Ishikawa (cell line): ENCODE results near the gene MARS1.

Source experiments
- CEBPB ChIP-seq: IDR thresholded peaks from 2 replicates; pipeline ENCODE4 v1.6.1; 2012
- CREB1 ChIP-seq: IDR thresholded peaks from 2 replicates; pipeline ENCODE4 v1.6.1; 2012; ENCODE audit warnings: low read depth
- EGR1 ChIP-seq: IDR thresholded peaks from 2 replicates; pipeline ENCODE4 v1.6.1; 2012
- EP300 ChIP-seq: IDR thresholded peaks from 2 replicates; pipeline ENCODE4 v1.6.1; 2012; ENCODE audit warnings: borderline replicate concordance
- FOXM1 ChIP-seq: IDR thresholded peaks from 2 replicates; pipeline ENCODE4 v1.6.1; 2012; ENCODE audit warnings: low read depth, borderline replicate concordance
- NFIC ChIP-seq: IDR thresholded peaks from 2 replicates; pipeline ENCODE4 v1.6.1; 2012
- RAD21 ChIP-seq: IDR thresholded peaks from 2 replicates; pipeline ENCODE4 v1.6.1; 2012; ENCODE audit warnings: low read depth
- YY1 ChIP-seq: IDR thresholded peaks from 2 replicates; pipeline ENCODE4 v1.6.1; 2012; ENCODE audit warnings: low read depth
- TF ChIP-seq, protein P1 (sequence below): IDR thresholded peaks from 2 replicates; pipeline ENCODE4 v1.6.1; 2012; ENCODE audit warnings: low read depth, mild to moderate bottlenecking

DNA sequence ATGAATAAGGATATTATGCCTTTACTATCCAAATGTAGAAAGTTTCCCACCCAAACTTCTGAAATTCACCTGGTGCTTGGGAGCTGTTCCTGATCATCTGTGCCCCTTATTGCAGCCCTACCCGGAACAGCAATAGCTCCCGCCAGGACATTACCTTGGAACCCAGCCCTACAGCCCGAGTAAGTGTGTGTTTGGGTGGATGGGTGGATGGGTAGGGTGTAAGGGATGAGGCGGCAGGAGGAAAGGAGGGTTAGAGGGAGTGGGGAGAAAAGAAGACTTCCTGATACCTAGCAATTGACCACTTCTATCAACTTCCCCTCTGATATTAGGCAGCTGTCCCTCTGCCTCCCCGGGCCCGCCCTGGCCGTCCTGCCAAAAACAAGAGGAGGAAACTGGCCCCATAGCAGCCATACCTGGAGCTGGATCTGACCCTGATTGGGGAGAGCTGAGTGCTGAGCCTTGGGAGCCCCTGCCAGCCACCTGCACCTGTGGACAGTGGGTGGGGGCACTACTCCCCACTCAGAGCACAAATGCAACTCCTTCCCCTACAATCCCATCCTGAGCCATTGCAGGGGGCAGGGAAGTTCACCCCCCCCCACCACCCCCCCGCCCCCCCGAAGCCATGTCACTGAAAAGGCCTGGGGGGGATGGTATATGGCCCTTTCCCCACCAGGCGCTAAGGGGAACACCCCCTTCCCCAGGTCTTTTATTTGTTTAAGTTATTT is 41.1 kb downstream of the MARS1 start:
- TF ChIP-seq CREB1 (no peak), FOXM1 (no peak), EP300 (no peak), CEBPB (no peak), RAD21 (no peak), YY1 (no peak), NFIC (no peak), EGR1 (no peak)
- TF ChIP-seq, protein P1, sequence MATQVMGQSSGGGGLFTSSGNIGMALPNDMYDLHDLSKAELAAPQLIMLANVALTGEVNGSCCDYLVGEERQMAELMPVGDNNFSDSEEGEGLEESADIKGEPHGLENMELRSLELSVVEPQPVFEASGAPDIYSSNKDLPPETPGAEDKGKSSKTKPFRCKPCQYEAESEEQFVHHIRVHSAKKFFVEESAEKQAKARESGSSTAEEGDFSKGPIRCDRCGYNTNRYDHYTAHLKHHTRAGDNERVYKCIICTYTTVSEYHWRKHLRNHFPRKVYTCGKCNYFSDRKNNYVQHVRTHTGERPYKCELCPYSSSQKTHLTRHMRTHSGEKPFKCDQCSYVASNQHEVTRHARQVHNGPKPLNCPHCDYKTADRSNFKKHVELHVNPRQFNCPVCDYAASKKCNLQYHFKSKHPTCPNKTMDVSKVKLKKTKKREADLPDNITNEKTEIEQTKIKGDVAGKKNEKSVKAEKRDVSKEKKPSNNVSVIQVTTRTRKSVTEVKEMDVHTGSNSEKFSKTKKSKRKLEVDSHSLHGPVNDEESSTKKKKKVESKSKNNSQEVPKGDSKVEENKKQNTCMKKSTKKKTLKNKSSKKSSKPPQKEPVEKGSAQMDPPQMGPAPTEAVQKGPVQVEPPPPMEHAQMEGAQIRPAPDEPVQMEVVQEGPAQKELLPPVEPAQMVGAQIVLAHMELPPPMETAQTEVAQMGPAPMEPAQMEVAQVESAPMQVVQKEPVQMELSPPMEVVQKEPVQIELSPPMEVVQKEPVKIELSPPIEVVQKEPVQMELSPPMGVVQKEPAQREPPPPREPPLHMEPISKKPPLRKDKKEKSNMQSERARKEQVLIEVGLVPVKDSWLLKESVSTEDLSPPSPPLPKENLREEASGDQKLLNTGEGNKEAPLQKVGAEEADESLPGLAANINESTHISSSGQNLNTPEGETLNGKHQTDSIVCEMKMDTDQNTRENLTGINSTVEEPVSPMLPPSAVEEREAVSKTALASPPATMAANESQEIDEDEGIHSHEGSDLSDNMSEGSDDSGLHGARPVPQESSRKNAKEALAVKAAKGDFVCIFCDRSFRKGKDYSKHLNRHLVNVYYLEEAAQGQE: no peak
